Measurements from ENCODE around the gene GLUD1. TPM values are rescaled to one million over a fixed set of nuclear protein-coding genes. Genes with fewer than 3 reads are reported as not detected.

GLUD1 gene
- total RNA-seq, result 121 TPM

DNA sequence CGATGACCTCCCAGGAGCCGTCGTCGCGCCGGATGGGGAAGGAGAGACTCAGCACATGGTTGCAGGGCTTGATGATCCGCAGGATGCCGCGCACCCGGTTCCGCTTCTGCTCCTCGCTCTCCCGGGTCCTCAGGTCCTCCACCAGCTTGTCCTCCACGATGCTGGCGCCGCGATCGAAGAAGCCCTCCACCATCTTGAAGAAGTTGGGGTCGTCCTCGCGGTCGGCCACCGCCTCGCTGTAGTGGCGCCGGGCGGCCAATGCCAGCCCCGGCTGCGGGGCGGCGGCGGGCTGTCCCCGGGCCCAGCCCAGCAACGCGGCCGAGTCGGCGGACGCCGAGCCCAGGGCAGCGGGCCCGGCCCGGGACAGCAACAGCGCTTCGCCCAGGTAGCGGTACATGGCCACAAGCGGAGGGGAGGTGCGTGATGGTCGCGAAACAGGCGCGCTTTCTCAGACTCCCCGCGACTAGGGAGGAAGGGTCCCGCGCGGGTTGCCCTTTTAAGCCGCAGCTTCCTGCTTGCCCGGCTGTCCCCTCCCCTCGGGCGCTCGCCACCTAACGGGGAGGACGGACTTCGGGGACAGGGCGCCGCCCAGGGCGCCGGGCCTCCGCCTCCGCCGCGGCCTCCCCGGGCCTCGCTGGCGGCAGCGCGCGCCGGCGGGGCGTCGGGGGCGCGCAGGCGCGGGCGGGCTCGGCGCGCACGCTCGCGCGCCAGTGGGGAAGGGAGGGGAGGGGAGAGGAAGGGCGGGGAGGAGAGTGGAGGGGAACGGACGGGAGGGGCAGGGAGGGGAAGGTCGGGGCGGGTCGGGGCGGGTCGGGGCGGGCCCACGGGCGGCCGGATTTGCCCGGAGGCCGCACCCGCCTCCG, at the start of gene GLUD1, which contains the start of gene SHLD2:
GLUD1 (minus strand) TSS at position 471 of the 863 bp plus-strand sequence; CDS start at position 397, 74 bp downstream.
SHLD2 (plus strand) TSS at position 834 of the 863 bp plus-strand sequence. CDS start 56,149 bp downstream, outside the sequence.

DNA sequence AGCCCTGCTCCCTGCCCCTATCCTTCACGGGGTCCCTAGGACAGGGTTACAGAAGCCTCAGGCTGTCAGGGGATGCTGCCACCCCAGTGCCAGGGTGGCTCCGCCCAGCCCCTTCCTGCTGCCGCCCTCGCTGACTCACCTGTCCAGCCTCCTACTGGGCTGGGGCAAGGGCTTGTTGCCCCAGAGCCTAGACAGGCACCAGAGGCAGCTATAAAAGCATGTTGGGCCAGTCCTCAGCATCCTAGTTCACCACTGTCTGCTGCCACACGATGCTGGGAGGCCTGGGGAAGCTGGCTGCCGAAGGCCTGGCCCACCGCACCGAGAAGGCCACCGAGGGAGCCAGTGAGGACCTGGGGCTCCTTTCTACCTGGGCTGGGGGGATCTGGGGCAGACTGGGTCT, 74.6 kb downstream of the GLUD1 start, which contains the start of gene FAM25A:
FAM25A (plus strand) TSS at position 239 of the 400 bp plus-strand sequence; CDS start at position 270, 31 bp downstream.

Small RNAs within 50 kb of the gene (small RNA-seq; reads per million reads assigned to genes)
- gene AL136982.5 (ENCODE audit: low replicate concordance) (not detected), gene FAM25A (ENCODE audit: low replicate concordance) (not detected), gene RNU6-529P (ENCODE audit: low replicate concordance) (not detected)

Other genes with a start within 250 kb of the GLUD1 start
- 40.6 TPM for gene MMRN2, start 137.2 kb downstream of the GLUD1 start, total RNA-seq
- gene SNCG, start 136.2 kb downstream of the GLUD1 start, total RNA-seq, result 20.1 TPM
- 46.2 TPM for gene ADIRF, start 126.4 kb downstream of the GLUD1 start, total RNA-seq
- gene FAM25A, start 74.5 kb downstream of the GLUD1 start, total RNA-seq, result not detected
- gene SHLD2, start 363 bp upstream of the GLUD1 start, total RNA-seq, result 30.8 TPM
- gene NUTM2A, start 130.6 kb upstream of the GLUD1 start, total RNA-seq, result 2.7 TPM